Measurements from ENCODE around the gene SNAPC5. TPM values are rescaled to one million over a fixed set of nuclear protein-coding genes. Genes with fewer than 3 reads are reported as not detected.
"Not testable (repeated sequence)": the region's sequence is repeated elsewhere in the genome, so short reads cannot be mapped to it uniquely, and the experiment has no call there.

Gene SNAPC5
- total RNA-seq, result 17.7 and 21.0 TPM in 2 replicates

GRCh38 chr15:66497502-66498455, at the start of gene SNAPC5:
SNAPC5 (minus strand) TSS chr15:66497762; CDS start chr15:66497731, 31 bp downstream.
- peak; percentile 95 to 96 for DNase-seq (ENCODE audit: low read depth in 2 of 2)

- no peak for DNase-seq (ENCODE audit: low read depth in 2 of 2)
Observed at GRCh38 chr15:66545255-66545654, 47.7 kb upstream of the SNAPC5 start.

GRCh38 chr15:66542896-66543295, 45.3 kb upstream of the SNAPC5 start:
- no peak for DNase-seq (ENCODE audit: low read depth in 2 of 2)

- no peak for DNase-seq (ENCODE audit: low read depth in 2 of 2)
Observed at GRCh38 chr15:66535056-66535455, 37.5 kb upstream of the SNAPC5 start.

GRCh38 chr15:66524838-66525237, 27.3 kb upstream of the SNAPC5 start:
- DNase-seq (ENCODE audit: low read depth in 2 of 2), result no peak

- no peak for DNase-seq (ENCODE audit: low read depth in 2 of 2)
Observed at GRCh38 chr15:66523926-66524325, 26.4 kb upstream of the SNAPC5 start.

- DNase-seq (ENCODE audit: low read depth in 2 of 2), result peak in 1 of 2 donors; percentile 47
Observed at GRCh38 chr15:66515901-66516322, 18.4 kb upstream of the SNAPC5 start.

- peak in 1 of 2 donors; percentile 27 for DNase-seq (ENCODE audit: low read depth in 2 of 2)
Observed at GRCh38 chr15:66514586-66514985, 17.0 kb upstream of the SNAPC5 start.

- no peak for DNase-seq (ENCODE audit: low read depth in 2 of 2)
Observed at GRCh38 chr15:66508293-66508883, 10.8 kb upstream of the SNAPC5 start.

- DNase-seq (ENCODE audit: low read depth in 2 of 2), result no peak
Observed at GRCh38 chr15:66505818-66506217, 8.3 kb upstream of the SNAPC5 start.

GRCh38 chr15:66505430-66505811, 7.9 kb upstream of the SNAPC5 start:
- peak in 1 of 2 donors; percentile 57 for DNase-seq (ENCODE audit: low read depth in 2 of 2)

GRCh38 chr15:66504563-66505429, 7.2 kb upstream of the SNAPC5 start, which contains the start of the genes RPL4 and ZWILCH:
RPL4 (minus strand) TSS chr15:66504855; CDS start chr15:66504790, 65 bp downstream.
ZWILCH (plus strand) TSS chr15:66505326; CDS start chr15:66505339, 13 bp downstream.
- DNase-seq (ENCODE audit: low read depth in 2 of 2), result peak; percentile 89 to 90

GRCh38 chr15:66503780-66504562, 6.4 kb upstream of the SNAPC5 start:
- peak in 1 of 2 donors; percentile 25 for DNase-seq (ENCODE audit: low read depth in 2 of 2)

- DNase-seq (ENCODE audit: low read depth in 2 of 2), result peak in 1 of 2 donors; percentile 17
Observed at GRCh38 chr15:66503041-66503648, 5.6 kb upstream of the SNAPC5 start.

- no peak for DNase-seq (ENCODE audit: low read depth in 2 of 2)
Observed at GRCh38 chr15:66502491-66502890, 4.9 kb upstream of the SNAPC5 start.

GRCh38 chr15:66500346-66500745, 2.8 kb upstream of the SNAPC5 start:
- DNase-seq (ENCODE audit: low read depth in 2 of 2), result not testable (repeated sequence)

GRCh38 chr15:66498501-66499386, 1.2 kb upstream of the SNAPC5 start:
- peak; percentile 54 to 68 for DNase-seq (ENCODE audit: low read depth in 2 of 2)

GRCh38 chr15:66496951-66497501, 536 bp downstream of the SNAPC5 start:
- no peak for DNase-seq (ENCODE audit: low read depth in 2 of 2)

- DNase-seq (ENCODE audit: low read depth in 2 of 2), result no peak
Observed at GRCh38 chr15:66494262-66494661, 3.3 kb downstream of the SNAPC5 start.

Measured in lung microvascular endothelial cell (primary cell).